Tibial nerve (tissue), 4 donors: ENCODE measurements around the gene URM1. TPM values are rescaled to one million over a fixed set of nuclear protein-coding genes. Genes with fewer than 3 reads are reported as not detected.

Source experiments
- DNase-seq, 2 donors: peaks; one replicate each; pipeline ENCODE4 v3.0.0-alpha.2; 2019; ENCODE audit warnings: low spot score in 2 of 2
- H3K27ac ChIP-seq, 4 donors: fragments of 200-600 bp; sonication (generic) in 3 of 4; one replicate each; pipeline ENCODE4 v1.5.1; 2017 to 2019; ENCODE audit warnings: mild to moderate bottlenecking in 1 of 4
- H3K27me3 ChIP-seq, 2 donors: fragments of 200-600 bp; sonication (generic) in 1 of 2; one replicate each; pipeline versions ENCODE4 v1.5.1 to v1.6.0; 2017 to 2019
- H3K36me3 ChIP-seq, 3 donors: fragments of 200-600 bp; sonication (generic); one replicate each; pipeline ENCODE4 v1.5.1; 2018 to 2019
- H3K4me1 ChIP-seq, 4 donors: fragments of 200-600 bp; sonication (generic) in 3 of 4; one replicate each; pipeline ENCODE4 v1.5.1; 2017 to 2019
- H3K4me3 ChIP-seq, 4 donors: fragments of 200-600 bp; sonication (generic) in 3 of 4; one replicate each; pipeline ENCODE4 v1.5.1; 2017 to 2019; ENCODE audit warnings: mild to moderate bottlenecking in 1 of 4, moderate library complexity in 1 of 4
- H3K9me3 ChIP-seq, 4 donors: fragments of 200-600 bp; sonication (generic) in 3 of 4; one replicate each; pipeline ENCODE4 v1.5.1; 2017 to 2019
- EP300 ChIP-seq, 2 donors: sonication (generic); formaldehyde crosslinking; IDR thresholded peaks; one replicate each; pipeline ENCODE4 v1.6.1; 2017; ENCODE audit warnings: antibody characterized with exemption in 2 of 2, mild to moderate bottlenecking in 1 of 2
- POLR2A ChIP-seq, 2 donors: fragments of 450-650 bp; IDR thresholded peaks; one replicate each; pipeline ENCODE4 v1.6.1; 2017; ENCODE audit warnings: antibody characterized with exemption in 2 of 2, mild to moderate bottlenecking in 2 of 2, moderate library complexity in 2 of 2
- WGBS, 2 donors: methylation state at CpG; one replicate each; pipeline ENCODE4 v1.1.5; 2018; 5-methylcytosine and 5-hydroxymethylcytosine counted together
- total RNA-seq, 4 donors: library from RNA; depleted of rRNA; stranded (reverse); fragments of >200 nt; gene quantifications; one replicate each; pipeline ENCODE4 v1.1.0, GENCODE V29; 2016
- TF ChIP-seq, protein P1 (sequence below), 5 experiments: fragments of 200-600 bp in 3 of 5; fragments of 450-650 bp in 2 of 5; sonication (generic) in 3 of 5; IDR thresholded peaks; one replicate each; pipeline ENCODE4 v1.5.1; 2016 to 2019; ENCODE audit warnings: antibody characterized with exemption in 5 of 5, mild to moderate bottlenecking in 3 of 5, moderate library complexity in 2 of 5

URM1 gene
- total RNA-seq, 4 donors from 2014 or later: 18.1 to 25.5 (median 23.2) TPM

DNA sequence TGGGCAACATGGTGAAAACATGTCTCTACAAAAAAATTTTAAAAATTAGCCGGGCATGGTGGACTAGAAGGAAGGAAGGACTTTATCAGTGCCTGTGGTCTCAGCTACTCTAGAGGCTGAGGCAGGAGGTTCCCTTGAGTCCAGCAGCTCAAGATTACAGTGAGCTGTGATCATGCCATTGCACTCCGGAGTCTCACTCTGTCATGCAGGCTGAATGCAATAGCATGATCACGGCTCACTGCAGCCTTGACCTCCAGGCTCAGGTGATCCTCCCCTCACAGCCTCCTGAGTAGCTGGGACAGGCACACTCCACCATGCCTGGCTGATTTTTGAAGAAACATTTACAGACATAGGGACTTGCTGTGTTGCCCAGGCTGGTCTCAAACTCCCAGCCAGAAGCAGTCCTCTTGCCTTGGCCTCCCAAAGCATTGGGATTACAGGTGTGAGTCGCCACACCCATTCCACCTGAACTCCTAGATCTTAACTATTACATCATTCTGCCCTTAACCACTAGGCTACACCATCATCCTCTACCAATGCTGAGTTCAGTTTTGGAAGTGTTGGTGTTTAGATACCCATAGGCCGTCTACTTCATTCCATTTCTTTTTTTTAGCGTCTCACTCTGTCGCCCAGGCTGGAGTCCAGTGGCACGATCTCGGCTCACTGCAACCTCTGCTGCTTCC lies 2.0 kb upstream of the URM1 start:
- Histone ChIP-seq H3K36me3 (peaks cover 0 to 11% (median 0%) of the 10 kb centered on the region in 3 donors), H3K27me3 (no peaks in the 10 kb centered on the region), H3K4me1 (peaks cover 0 to 51% (median 18%) of the 10 kb centered on the region in 4 donors), H3K4me3 (no peak overlapping the region), H3K9me3 (no peaks in the 10 kb centered on the region), H3K27ac (no peak overlapping the region)
- 90 to 94% methylated on average over 9 of the region's 9 CpGs for WGBS, 2 donors
- no peak for DNase-seq
- TF ChIP-seq, protein P1, sequence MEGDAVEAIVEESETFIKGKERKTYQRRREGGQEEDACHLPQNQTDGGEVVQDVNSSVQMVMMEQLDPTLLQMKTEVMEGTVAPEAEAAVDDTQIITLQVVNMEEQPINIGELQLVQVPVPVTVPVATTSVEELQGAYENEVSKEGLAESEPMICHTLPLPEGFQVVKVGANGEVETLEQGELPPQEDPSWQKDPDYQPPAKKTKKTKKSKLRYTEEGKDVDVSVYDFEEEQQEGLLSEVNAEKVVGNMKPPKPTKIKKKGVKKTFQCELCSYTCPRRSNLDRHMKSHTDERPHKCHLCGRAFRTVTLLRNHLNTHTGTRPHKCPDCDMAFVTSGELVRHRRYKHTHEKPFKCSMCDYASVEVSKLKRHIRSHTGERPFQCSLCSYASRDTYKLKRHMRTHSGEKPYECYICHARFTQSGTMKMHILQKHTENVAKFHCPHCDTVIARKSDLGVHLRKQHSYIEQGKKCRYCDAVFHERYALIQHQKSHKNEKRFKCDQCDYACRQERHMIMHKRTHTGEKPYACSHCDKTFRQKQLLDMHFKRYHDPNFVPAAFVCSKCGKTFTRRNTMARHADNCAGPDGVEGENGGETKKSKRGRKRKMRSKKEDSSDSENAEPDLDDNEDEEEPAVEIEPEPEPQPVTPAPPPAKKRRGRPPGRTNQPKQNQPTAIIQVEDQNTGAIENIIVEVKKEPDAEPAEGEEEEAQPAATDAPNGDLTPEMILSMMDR (IDR thresholded peaks at IDR 0.05): no peak
- TF ChIP-seq POLR2A (IDR thresholded peaks at IDR 0.05): no peak
- no peak for TF ChIP-seq EP300 (IDR thresholded peaks at IDR 0.05)

DNA sequence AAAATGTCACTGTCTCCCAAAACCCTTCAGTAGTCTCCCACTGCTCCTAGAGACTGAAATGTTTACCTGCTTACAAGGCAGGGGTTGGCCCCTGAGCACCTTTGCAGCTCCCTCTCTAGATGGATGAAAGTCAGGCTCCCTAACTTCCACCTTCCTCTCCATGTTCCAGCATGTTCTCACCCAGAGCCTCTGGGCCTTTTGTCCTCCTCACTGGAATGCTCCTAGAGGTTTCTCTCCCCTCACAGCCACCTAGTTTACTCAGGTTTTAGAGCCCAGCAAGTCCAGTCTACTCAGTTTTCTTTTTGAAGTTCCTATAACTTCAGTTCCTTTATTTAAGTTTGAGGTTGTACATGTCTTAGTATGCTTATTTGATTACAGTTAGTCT lies 815 bp upstream of the URM1 start:
- no peak for DNase-seq
- no peaks in the 10 kb centered on the region for H3K9me3 ChIP-seq
- TF ChIP-seq, protein P1 (IDR thresholded peaks at IDR 0.05): no peak
- no peak for TF ChIP-seq EP300 (IDR thresholded peaks at IDR 0.05)
- no peak for TF ChIP-seq POLR2A (IDR thresholded peaks at IDR 0.05)
- H3K4me1 ChIP-seq: peaks cover 0 to 49% (median 16%) of the 10 kb centered on the region in 4 donors
- H3K4me3 ChIP-seq: peak overlapping the region; percentile 61 to 72 (median 68)
- H3K27me3 ChIP-seq: no peaks in the 10 kb centered on the region
- peak overlapping the region; percentile 83 to 95 (median 92) for H3K27ac ChIP-seq
- H3K36me3 ChIP-seq: peaks cover 0 to 23% (median 0%) of the 10 kb centered on the region in 3 donors

DNA sequence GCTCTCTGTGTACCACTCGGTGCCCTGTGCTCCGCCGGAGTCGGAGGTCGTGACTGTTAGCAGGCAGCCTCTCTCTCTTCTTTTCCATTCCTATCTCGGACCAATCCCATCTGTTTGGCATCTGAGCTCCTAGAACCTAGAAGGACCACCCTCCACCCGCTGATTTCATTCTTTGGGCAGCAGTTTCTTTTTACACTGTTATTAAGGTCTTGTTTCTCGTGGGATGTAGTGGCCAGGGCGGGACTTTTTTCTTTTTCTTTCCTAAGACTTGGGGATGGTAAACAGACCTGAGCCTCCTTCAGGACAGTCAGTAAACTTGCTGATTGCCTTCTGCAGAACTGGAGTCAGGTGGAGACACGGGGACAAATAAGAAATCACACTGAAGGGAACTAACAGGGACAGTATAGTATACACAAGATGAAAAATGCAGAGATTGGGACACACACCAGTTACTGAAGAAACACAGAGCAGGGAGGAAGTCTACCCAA lies 500 bp downstream of the URM1 start:
- H3K4me3 ChIP-seq: peak overlapping the region; percentile 61 to 72 (median 68)
- no peak for DNase-seq
- H3K9me3 ChIP-seq: no peaks in the 10 kb centered on the region
- TF ChIP-seq, protein P1 (IDR thresholded peaks at IDR 0.05): no peak
- TF ChIP-seq POLR2A (IDR thresholded peaks at IDR 0.05): no peak
- no peak for TF ChIP-seq EP300 (IDR thresholded peaks at IDR 0.05)
- H3K36me3 ChIP-seq: peaks cover 0 to 29% (median 0%) of the 10 kb centered on the region in 3 donors
- peak overlapping the region; percentile 83 to 95 (median 92) for H3K27ac ChIP-seq
- 0 to 1% methylated on average over 10 of the region's 10 CpGs for WGBS, 2 donors
- no peaks in the 10 kb centered on the region for H3K27me3 ChIP-seq
- peaks cover 0 to 45% (median 16%) of the 10 kb centered on the region in 4 donors for H3K4me1 ChIP-seq

DNA sequence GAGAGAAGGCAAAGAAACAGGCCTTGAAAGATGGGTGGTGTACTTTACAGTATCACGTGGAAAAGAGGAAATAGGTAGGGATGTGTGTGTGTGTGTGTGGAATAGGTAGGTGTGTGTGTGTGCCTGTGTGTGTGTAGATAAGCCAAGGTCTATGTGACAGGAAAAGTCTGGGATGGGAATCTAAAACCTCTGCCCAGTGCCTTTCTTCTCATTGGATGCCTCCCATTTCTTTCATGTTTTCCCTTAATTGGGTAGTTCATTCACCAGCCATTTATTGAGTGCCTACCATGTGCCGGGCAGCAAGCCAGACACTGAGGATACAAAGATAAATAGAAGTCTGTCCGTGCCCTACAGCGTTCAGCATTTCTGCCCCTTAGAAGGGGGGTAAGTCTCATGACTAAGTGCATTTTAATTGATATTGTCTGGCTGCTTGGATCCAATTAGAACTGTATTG lies 1.0 kb downstream of the URM1 start:
- Histone ChIP-seq H3K27me3 (no peaks in the 10 kb centered on the region), H3K27ac (peak overlapping the region in 2 of 4 donors; percentile 90 to 94), H3K36me3 (peaks cover 0 to 29% (median 0%) of the 10 kb centered on the region in 3 donors), H3K4me1 (peaks cover 0 to 45% (median 16%) of the 10 kb centered on the region in 4 donors), H3K9me3 (no peaks in the 10 kb centered on the region), H3K4me3 (peak overlapping the region; percentile 61 to 72 (median 68))
- TF ChIP-seq EP300 (IDR thresholded peaks at IDR 0.05) (no peak), POLR2A (IDR thresholded peaks at IDR 0.05) (no peak)
- TF ChIP-seq, protein P1 (IDR thresholded peaks at IDR 0.05): no peak
- WGBS, 2 donors: 24 to 36% methylated on average over 4 of the region's 4 CpGs
- no peak for DNase-seq

DNA sequence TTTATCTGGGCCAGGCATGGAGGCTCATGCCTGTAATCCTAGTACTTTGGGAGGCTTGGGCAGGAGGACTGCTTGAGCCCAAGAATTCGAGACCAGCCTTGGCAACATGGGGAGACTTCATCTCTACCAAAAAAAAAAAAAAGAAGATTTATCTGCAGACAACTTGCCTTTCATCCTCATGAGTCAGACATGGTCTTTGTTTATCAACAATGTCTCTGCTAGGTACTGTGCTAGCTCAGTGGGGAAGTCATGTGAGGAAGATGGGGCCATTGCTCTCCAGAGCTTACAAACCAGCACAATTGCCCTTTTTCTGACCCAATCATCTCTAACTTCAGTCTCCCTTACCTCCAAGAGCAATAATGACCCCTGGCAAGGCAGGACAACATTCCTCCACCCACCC lies 1.6 kb downstream of the URM1 start:
- no peaks in the 10 kb centered on the region for H3K27me3 ChIP-seq
- WGBS, 2 donors: 85 to 100% methylated on average over 1 of the region's 1 CpG
- no peak overlapping the region for H3K27ac ChIP-seq
- peaks cover 0 to 32% (median 0%) of the 10 kb centered on the region in 3 donors for H3K36me3 ChIP-seq
- H3K4me3 ChIP-seq: no peak overlapping the region
- TF ChIP-seq, protein P1 (IDR thresholded peaks at IDR 0.05): no peak
- TF ChIP-seq EP300 (IDR thresholded peaks at IDR 0.05) (no peak), POLR2A (IDR thresholded peaks at IDR 0.05) (no peak)
- no peaks in the 10 kb centered on the region for H3K9me3 ChIP-seq
- peaks cover 0 to 45% (median 16%) of the 10 kb centered on the region in 4 donors for H3K4me1 ChIP-seq
- no peak for DNase-seq
